Measurements from ENCODE around the gene PGA4.
"Not testable (repeated sequence)": the region's sequence is repeated elsewhere in the genome, so short reads cannot be mapped to it uniquely, and the experiment has no call there.

The PGA4 gene

GRCh38 chr11:61250796-61251765, 28.9 kb downstream of the PGA4 start:
- not testable (repeated sequence) for DNase-seq (ENCODE audit: low read depth in 2 of 2)

DNA sequence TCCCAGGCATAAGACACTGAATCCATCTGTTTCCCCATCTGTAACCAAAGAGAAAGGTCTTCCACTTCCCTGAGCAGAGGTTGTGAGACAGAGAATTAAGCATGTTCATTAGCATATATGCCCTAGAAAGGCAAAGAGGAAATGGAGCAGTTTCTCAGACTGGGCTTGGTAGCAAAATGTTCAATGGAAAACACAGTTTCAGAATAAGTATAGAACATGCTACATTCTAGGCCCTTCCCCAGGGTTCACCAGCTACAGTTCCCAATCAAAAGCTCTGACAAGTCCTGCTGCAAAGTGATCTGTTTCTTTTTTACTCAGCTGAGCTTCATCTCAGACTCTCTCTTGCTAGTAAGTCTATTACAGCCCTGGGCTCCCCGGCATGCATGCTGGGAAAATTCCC, 30.2 kb downstream of the PGA4 start:
- not testable (repeated sequence) for DNase-seq (ENCODE audit: low read depth in 2 of 2)

DNA sequence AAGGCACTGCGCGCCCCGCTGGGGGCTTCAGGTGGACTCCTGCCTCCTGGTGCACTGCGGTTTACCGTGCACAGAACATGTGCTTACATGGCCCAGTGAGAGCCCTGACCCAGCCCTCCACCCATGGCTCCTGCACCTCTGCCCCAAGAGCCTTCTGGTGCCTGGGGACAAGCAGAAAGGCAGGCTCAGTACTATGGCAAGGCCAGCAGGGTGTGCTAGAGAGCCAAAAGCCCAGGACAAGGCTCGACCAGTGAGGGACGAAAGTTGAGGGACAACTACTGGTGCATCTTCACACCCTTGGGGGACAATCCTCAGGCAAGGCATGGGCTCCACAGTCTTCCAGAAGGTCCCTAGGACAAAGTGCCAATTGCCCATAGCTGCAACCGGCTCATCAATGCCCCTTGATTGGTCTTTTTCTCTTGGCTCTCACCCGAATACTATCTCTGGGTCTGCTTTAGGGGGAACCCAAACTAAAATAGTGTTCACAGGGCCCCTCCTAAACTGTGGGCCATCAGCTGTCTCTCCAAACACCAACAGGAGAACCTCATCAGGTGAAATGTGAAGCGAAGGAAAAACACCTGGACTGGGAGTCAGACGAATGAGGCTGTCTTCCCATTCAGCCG, 32.4 kb downstream of the PGA4 start:
- DNase-seq (ENCODE audit: low read depth in 2 of 2) = peak; percentile 46 to 59

GRCh38 chr11:61256710-61257482, 34.7 kb downstream of the PGA4 start:
- no peak for DNase-seq (ENCODE audit: low read depth in 2 of 2)

DNA sequence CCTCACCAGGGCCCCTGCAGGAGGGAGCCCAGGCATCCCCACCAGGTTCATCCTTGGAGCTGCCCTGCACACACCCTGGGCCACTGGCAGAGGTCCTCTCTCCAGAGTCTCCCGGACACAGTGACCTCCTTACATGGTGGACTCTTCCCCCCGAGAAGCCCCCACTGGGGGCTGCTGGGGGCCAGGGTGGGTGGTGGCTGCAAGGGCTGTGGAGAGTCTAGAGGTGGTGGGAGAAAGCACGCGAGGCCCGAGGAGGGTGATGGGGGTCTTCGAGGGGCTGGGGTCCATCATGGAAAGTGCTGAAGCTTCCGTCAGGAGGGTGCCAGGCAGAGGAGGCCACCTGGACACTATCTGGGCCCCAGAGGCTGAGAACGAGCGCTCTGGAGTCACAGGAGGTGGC, 36.4 kb downstream of the PGA4 start:
- DNase-seq (ENCODE audit: low read depth in 2 of 2) = no peak

- DNase-seq (ENCODE audit: low read depth in 2 of 2) = no peak
These were observed 37.2 kb downstream of the PGA4 start for GRCh38 chr11:61259363-61259762.

GRCh38 chr11:61264371-61264770, 42.2 kb downstream of the PGA4 start:
- no peak for DNase-seq (ENCODE audit: low read depth in 2 of 2)

- DNase-seq (ENCODE audit: low read depth in 2 of 2) = no peak
These were observed 42.6 kb downstream of the PGA4 start for GRCh38 chr11:61264795-61265194.

GRCh38 chr11:61265357-61265756, 43.2 kb downstream of the PGA4 start:
- DNase-seq (ENCODE audit: low read depth in 2 of 2) = no peak

DNA sequence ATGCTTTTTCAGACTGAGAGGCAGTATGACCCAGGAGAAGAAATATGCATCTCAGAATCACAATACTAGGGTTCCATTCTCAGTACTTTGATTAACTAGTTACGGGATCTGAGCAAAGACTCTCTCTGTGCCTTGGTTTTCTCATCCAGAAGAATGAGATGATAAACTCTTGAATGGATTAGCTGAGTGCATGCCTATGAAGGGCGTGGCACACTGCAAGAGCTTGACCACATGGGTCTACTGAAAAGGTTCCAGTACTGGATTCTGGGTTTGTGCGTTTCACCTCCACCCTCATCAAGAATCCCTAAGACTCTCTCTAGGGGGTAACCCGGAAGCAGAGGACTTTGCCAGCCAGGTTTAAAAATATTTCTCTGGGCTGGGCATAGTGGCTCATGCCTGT, 44.5 kb downstream of the PGA4 start:
- no peak for DNase-seq (ENCODE audit: low read depth in 2 of 2)

DNA sequence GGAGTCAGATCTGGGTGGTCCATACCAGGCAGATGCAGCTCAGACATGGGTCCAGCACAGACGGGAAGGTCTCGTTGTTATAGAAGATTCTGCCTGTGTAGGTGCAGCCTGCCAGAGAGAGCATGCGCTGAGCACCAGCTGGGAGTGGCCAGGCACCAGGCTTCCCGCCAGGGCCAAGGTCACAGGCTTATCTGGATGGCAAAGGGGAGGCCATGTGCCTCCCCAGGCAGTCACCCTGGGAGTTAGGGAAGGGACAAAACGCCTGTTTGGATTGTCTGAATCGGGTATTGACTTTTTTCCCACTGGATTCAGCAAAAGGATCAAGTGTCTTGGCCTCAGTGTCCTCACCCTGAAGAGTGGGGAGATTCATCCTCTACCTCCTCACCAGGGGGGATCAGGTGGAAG, 45.3 kb downstream of the PGA4 start:
- DNase-seq (ENCODE audit: low read depth in 2 of 2) = no peak

DNA sequence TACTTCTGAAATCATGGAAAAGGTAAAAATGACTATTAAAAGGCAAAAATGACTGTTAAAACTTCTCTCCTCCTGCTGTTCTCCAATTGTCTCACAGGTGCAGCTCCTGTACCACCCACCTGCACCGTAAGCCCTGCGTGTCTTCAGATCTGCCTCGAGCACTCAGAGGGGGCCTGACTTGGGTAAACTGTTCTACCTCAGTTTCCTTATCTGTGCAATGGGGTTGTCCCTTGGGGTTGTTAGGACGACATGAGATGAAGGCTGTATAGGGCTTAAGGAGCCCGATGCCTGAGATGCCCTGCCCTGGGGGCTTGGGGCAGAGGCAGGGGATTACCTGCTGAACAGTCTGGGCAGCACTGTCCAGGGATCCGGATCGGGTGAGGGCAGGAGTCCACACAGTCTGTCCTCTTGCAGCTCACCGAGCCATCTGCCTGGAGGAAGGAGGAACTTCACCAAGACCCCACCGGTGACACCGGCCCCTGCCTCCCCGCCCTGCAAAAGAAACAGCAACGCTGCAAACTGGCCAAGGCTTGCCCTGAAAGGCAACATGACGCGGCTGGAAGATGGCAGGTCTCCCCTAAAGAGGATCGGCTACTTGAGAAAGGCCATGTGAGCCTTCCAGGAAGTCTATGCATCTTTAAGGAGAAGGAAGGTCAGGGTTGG, 46.6 kb downstream of the PGA4 start:
- DNase-seq (ENCODE audit: low read depth in 2 of 2) = no peak

- DNase-seq (ENCODE audit: low read depth in 2 of 2) = no peak
These were observed 48.4 kb downstream of the PGA4 start for GRCh38 chr11:61270354-61271076.

DNA sequence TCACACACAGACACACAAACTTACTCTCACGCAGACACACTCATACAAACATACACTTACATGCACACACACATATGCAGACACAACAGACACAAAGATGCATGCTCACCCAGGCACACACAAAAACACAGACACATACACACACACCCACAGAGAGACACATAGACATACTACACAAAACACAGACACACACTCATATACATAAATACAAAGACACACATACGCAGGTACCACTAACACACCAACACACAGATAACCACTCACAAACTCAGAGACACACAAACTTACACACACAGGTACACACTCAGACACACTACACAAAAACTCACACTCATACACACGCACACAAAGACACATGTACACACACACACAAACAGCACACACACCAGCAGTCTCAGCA, 50.6 kb downstream of the PGA4 start:
- no peak for DNase-seq (ENCODE audit: low read depth in 2 of 2)

DNA sequence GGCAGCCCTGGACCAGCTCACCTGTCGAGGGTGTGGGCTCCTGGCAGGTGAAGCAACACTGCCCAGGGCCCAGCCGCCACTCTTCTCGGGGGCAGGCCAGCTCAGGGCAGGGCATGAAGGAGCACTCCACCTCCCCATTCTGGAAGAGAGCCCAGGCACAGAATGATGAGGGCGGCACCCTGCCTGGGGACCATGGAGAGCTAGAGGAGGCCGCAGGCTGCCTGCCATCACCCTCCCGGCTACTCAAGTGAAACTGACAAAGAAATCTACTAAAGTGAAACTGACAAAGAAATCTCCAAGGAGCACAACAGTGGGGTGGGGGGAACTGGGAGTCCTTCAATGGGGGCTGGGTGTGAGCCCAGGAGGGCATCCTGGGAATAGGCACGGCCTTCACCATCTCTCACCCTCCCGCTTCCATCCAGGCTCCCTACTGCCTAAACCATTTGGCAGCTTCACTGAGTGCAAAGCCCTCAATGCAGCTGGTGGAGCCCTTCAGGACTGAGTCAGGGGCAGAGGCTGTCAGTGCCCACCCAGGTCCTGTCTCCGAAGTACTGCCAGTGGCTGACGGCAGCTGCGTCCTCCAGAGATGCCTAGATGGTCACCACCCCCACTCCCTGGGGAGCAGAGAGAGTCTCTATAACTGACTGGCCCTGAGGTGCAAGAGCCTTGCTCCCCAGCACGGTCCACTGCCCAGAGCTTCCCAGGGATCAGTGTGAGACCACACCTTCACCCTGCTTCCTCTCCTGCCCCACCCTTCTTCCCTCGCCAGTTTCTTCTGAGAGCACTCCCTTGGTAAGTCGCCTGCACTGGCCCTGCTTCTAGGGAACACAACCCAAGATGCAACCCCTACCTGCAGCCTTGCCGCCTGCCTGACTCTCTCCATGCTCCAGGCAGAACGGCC, 51.3 kb downstream of the PGA4 start:
- no peak for DNase-seq (ENCODE audit: low read depth in 2 of 2)

DNA sequence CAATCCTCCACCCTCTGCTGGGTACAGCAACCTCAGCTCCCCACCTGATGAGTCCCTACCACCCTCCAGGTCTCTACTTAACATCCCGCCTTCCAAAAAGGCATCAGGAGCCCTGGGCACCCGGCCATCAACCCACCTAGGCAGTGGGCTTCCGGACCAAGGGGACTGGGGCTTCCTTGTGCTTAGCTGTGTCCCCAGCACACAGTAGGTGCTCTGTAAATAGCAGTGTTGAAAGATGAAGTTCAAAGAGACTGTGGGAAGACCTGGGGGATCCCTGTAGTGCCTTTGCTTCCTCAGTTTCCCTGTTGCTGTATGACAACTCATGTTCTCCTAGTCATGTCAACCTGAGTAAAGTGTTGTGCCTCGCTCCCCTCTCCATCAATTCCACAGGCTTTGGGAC, 51.9 kb downstream of the PGA4 start:
- DNase-seq (ENCODE audit: low read depth in 2 of 2) = no peak

GRCh38 chr11:61275191-61275590, 53.0 kb downstream of the PGA4 start:
- DNase-seq (ENCODE audit: low read depth in 2 of 2) = no peak

- DNase-seq (ENCODE audit: low read depth in 2 of 2) = no peak
These were observed 55.2 kb downstream of the PGA4 start for GRCh38 chr11:61277186-61278000.

DNA sequence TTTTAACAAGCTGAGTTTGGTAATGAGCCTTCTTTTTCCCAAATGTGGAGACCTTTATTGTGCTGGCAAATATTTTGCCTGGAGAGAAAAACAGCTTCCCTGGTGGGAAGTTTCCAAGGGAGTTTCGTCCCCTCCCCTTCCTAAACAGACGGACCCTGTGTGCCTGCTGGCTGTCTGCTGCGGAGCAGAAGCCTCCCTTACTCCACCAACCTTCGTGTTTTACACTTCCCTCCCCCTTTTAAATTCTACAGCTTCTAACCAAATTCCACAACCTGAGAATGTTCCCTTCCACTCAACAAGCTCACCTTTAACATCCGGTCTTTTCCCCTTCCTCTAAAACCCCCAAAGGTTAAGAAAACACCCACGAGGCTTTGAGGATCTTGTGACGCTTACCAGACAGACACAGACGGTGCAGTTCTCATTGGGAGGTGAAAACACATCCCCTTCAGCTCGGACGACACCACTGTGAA, 55.9 kb downstream of the PGA4 start:
- DNase-seq (ENCODE audit: low read depth in 2 of 2) = no peak
